Psoas muscle (tissue), 8 donors: ENCODE results near the gene LYRM1. TPM values are rescaled to one million over a fixed set of nuclear protein-coding genes. Genes with fewer than 3 reads are reported as not detected.

Source experiments
- ATAC-seq, 4 donors: fragments of 200-7000 bp; cut with Tn5 transposase; one replicate each; pipeline ENCODE4 v1.9.1; 2020; ENCODE audit warnings: moderate library complexity in 3 of 4, mild to moderate bottlenecking in 2 of 4
- DNase-seq, 2 donors: peaks; one replicate each; pipeline ENCODE4 v3.0.0-alpha.2; 2020
- H3K27ac ChIP-seq: fragments of 200-600 bp; one replicate; pipeline ENCODE4 v1.8.0; 2022
- H3K27me3 ChIP-seq, 3 donors: fragments of 200-600 bp in 1 of 3; one replicate each; pipeline versions ENCODE4 v1.6.1 to v1.8.0; 2013 to 2022; ENCODE audit warnings: low read length in 2 of 3, mild to moderate bottlenecking in 2 of 3, moderate library complexity in 1 of 3; ENCODE audit not compliant: insufficient read depth in 3 of 3
- H3K36me3 ChIP-seq, 2 donors: fragments of 200-600 bp in 1 of 2; one replicate each; pipeline versions ENCODE4 v1.6.1 to v1.8.0; 2013 to 2022; ENCODE audit warnings: low read depth in 1 of 2, mild to moderate bottlenecking in 1 of 2, moderate library complexity in 1 of 2; ENCODE audit not compliant: insufficient read depth in 1 of 2
- H3K4me1 ChIP-seq: fragments of 200-600 bp; one replicate; pipeline ENCODE4 v1.8.0; 2022
- H3K4me3 ChIP-seq: fragments of 200-600 bp; one replicate; pipeline ENCODE4 v1.8.0; 2022; ENCODE audit warnings: mild to moderate bottlenecking
- H3K9me3 ChIP-seq: fragments of 200-600 bp; one replicate; pipeline ENCODE4 v1.8.0; 2022
- WGBS, 3 donors: extraction: QIAGEN DNeasy Blood & Tissue Kit; methylation state at CpG; one replicate each; pipeline versions ENCODE4 v1.1.6 to v1.1.7; 2013; 5-methylcytosine and 5-hydroxymethylcytosine counted together
- intact Hi-C, 2 donors: fragments of 100-400 bp; cut with DNase I; formaldehyde crosslinking; loops; one replicate each; pipeline versions ENCODE4 v1.11.0 to v1.14.2; 2022
- polyA plus RNA-seq, 3 donors: library from polyadenylated mRNA; stranded (reverse); fragments of 200-250 nt; gene quantifications; one replicate each; pipeline ENCODE4 v1.2.3, GENCODE V29; 2013
- total RNA-seq, 4 donors: library from RNA; stranded (reverse); fragmentation: NEBNext Ultra II Directional in 2 of 4; extraction: Animal tissue kit (Norgen Biotek cat#: 25700) in 2 of 4; gene quantifications; one replicate each; pipeline versions ENCODE4 v1.2.1 to v1.2.4, GENCODE V29; 2021 to 2023
- TF ChIP-seq, protein P1 (sequence below): fragments of 200-600 bp; IDR thresholded peaks from one replicate; pipeline ENCODE4 v1.8.0; 2022; ENCODE audit warnings: antibody characterized with exemption
- donor health status: healthy with polysubstance abuse.
- donor health status: DM: no; HTN: no; CAD: no; lungs with moderate emphysema.
- donor health status: Bipolar disorder and iron deficiency.
- donor health status: healthy.
- donor health status: DM: yes; HTN: yes; CAD: no.
- donor health status: DM: no; HTN: no; CAD: no.
- donor health status: DM: no; HTN: no; CAD: no.
- donor health status: DM: yes; HTN: yes; CAD: no.

LYRM1 gene
- total and polyA plus RNA-seq, 7 donors, result 27.2 to 54.0 (median 37.3) TPM

GRCh38 chr16:20873331-20873730, 27.2 kb upstream of the LYRM1 start:
- 94 to 96% (median 96%) methylated on average over 3 of the region's 3 CpGs for WGBS, 3 donors
- H3K9me3 ChIP-seq, result no peaks in the 10 kb centered on the region
- ATAC-seq (no peak), DNase-seq (no peak)
- no peaks in the 10 kb centered on the region for H3K27me3 ChIP-seq
- no peak overlapping the region for H3K4me3 ChIP-seq
- TF ChIP-seq, protein P1, sequence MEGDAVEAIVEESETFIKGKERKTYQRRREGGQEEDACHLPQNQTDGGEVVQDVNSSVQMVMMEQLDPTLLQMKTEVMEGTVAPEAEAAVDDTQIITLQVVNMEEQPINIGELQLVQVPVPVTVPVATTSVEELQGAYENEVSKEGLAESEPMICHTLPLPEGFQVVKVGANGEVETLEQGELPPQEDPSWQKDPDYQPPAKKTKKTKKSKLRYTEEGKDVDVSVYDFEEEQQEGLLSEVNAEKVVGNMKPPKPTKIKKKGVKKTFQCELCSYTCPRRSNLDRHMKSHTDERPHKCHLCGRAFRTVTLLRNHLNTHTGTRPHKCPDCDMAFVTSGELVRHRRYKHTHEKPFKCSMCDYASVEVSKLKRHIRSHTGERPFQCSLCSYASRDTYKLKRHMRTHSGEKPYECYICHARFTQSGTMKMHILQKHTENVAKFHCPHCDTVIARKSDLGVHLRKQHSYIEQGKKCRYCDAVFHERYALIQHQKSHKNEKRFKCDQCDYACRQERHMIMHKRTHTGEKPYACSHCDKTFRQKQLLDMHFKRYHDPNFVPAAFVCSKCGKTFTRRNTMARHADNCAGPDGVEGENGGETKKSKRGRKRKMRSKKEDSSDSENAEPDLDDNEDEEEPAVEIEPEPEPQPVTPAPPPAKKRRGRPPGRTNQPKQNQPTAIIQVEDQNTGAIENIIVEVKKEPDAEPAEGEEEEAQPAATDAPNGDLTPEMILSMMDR, result no peak
- intact Hi-C loops, result no loop called here
- no peaks in the 10 kb centered on the region for H3K36me3 ChIP-seq
- H3K27ac ChIP-seq, result no peak overlapping the region
- H3K4me1 ChIP-seq, result peaks cover 51% of the 10 kb centered on the region

DNA sequence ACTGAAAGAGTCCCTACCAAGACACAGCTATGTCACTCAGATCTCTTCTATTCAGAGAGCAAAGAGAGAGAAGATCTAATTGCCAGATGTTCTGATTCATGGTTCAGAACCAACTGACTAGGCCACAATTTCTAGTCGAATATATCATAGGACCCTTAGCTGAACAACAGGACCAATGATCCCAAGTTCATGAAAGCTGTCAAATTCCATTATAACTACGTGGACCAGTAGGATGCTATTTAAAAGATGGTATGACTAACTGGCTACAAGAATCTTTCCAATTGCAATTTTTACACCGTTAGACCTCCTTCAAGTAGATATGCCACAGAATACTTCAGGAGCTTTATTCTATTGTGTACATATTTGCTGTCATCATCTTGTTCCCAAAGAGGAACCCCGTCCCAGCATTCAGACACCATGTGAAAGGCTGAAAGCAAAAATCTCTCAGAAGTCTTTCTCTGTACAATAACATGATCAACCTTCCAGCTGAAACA, 26.4 kb upstream of the LYRM1 start:
- WGBS, 3 donors, result 76 to 82% (median 77%) methylated on average over 4 of the region's 4 CpGs
- intact Hi-C loops, result no loop called here
- Histone ChIP-seq H3K9me3 (no peaks in the 10 kb centered on the region), H3K27me3 (no peaks in the 10 kb centered on the region), H3K27ac (no peak overlapping the region), H3K4me1 (peaks cover 48% of the 10 kb centered on the region), H3K4me3 (no peak overlapping the region), H3K36me3 (no peaks in the 10 kb centered on the region)
- no peak for DNase-seq
- ATAC-seq, result no peak
- TF ChIP-seq, protein P1, result no peak

- Histone ChIP-seq H3K4me1 (peaks cover 49% of the 10 kb centered on the region), H3K27me3 (no peaks in the 10 kb centered on the region), H3K27ac (no peak overlapping the region), H3K36me3 (no peaks in the 10 kb centered on the region), H3K9me3 (no peaks in the 10 kb centered on the region), H3K4me3 (no peak overlapping the region)
- ATAC-seq, result peak in 1 of 4 donors; percentile 13
- intact Hi-C loops, result no loop called here
- no peak for DNase-seq
- WGBS, 3 donors, result 89 to 95% (median 92%) methylated on average over 1 of the region's 1 CpG
- TF ChIP-seq, protein P1, result no peak
Measured at GRCh38 chr16:20875355-20875650, 25.3 kb upstream of the LYRM1 start.

- H3K36me3 ChIP-seq, result no peaks in the 10 kb centered on the region
- 70 to 80% (median 70%) methylated on average over 5 of the region's 5 CpGs for WGBS, 3 donors
- TF ChIP-seq, protein P1, result no peak
- intact Hi-C loops, result no loop called here
- H3K9me3 ChIP-seq, result no peaks in the 10 kb centered on the region
- no peak overlapping the region for H3K27ac ChIP-seq
- peak in 1 of 4 donors; percentile 22 for ATAC-seq
- H3K27me3 ChIP-seq, result no peaks in the 10 kb centered on the region
- H3K4me3 ChIP-seq, result no peak overlapping the region
- H3K4me1 ChIP-seq, result peaks cover 26% of the 10 kb centered on the region
- no peak for DNase-seq
Measured at GRCh38 chr16:20878682-20879147, 21.9 kb upstream of the LYRM1 start.
